H1 (cell line): ENCODE results near the gene SPSB2. TPM values are rescaled to one million over a fixed set of nuclear protein-coding genes. Genes with fewer than 3 reads are reported as not detected.
A peak's percentile ranks its signal among the peaks of the same experiment; 100 is the strongest.

Experiments
- CTCF ChIA-PET: fragments of 300-600 bp; sonication (Branson Sonifier 250); formaldehyde crosslinking; loops from one replicate; lab custom pipeline; 2021; ENCODE audit not compliant: partially characterized antibody; lab: Charles Lee
- POLR2A ChIA-PET: fragments of 300-600 bp; sonication (Branson Sonifier 250); formaldehyde crosslinking; loops from one replicate; lab custom pipeline; 2021; ENCODE audit warnings: inconsistent platforms; ENCODE audit not compliant: partially characterized antibody; lab: Charles Lee
- DNase-seq, 2 experiments: peaks; one replicate each; pipeline versions ENCODE4 v3.0.0 to v3.0.0-alpha.2; 2010 to 2022; ENCODE audit warnings: low spot score in 2 of 2, low read depth in 1 of 2, mixed read lengths in 1 of 2
- FAIRE-seq: peaks from 2 replicates; lab custom pipeline; 2011; peaks lifted over from hg19 to GRCh38; lab: Jason Lieb, UNC
- H2AFZ ChIP-seq: 2 replicates; pipeline ENCODE4 v1.8.1; 2012; ENCODE audit warnings: low read length, inconsistent platforms
- H2AK5ac ChIP-seq: 2 replicates; pipeline ENCODE4 v1.6.1; 2013; ENCODE audit warnings: low read depth, low read length
- H2BK120ac ChIP-seq: replicated peaks from 2 replicates; pipeline ENCODE3; 2013; ENCODE audit warnings: low read depth, low read length, inconsistent platforms
- H2BK12ac ChIP-seq: 2 replicates; pipeline ENCODE4 v1.6.1; 2013; ENCODE audit warnings: low read depth, low read length
- H2BK15ac ChIP-seq: 2 replicates; pipeline ENCODE4 v1.6.1; 2013; ENCODE audit warnings: low read length
- H2BK20ac ChIP-seq: 2 replicates; pipeline ENCODE4 v1.6.1; 2013; ENCODE audit warnings: low read length
- H2BK5ac ChIP-seq: 2 replicates; pipeline ENCODE4 v1.6.1; 2013; ENCODE audit warnings: low read depth, low read length
- H3K14ac ChIP-seq: 2 replicates; pipeline ENCODE4 v1.6.1; 2013; ENCODE audit warnings: inconsistent platforms; ENCODE audit not compliant: insufficient read length
- H3K18ac ChIP-seq: 2 replicates; pipeline ENCODE4 v1.6.1; 2013; ENCODE audit warnings: low read length; ENCODE audit errors: extremely low read depth
- H3K23ac ChIP-seq: 2 replicates; pipeline ENCODE4 v1.6.1; 2013; ENCODE audit warnings: inconsistent platforms; ENCODE audit not compliant: insufficient read length
- H3K23me2 ChIP-seq: 2 replicates; pipeline ENCODE4 v1.6.1; 2013; ENCODE audit warnings: low read depth, low read length
- H3K27ac ChIP-seq: 2 replicates; pipeline ENCODE4 v1.6.1; 2011; ENCODE audit warnings: low read depth, low read length, inconsistent platforms
- H3K27me3 ChIP-seq, 4 experiments: replicated peaks in 1 of 4; 1 replicate in 1 of 4; 2 replicates in 3 of 4; pipeline versions ENCODE4 v1.6.1 to v1.8.1; 2011 to 2013; ENCODE audit warnings: low read length in 3 of 4, mild to moderate bottlenecking in 3 of 4, inconsistent platforms in 2 of 4, mixed read lengths in 2 of 4, moderate library complexity in 1 of 4; ENCODE audit not compliant: control insufficient read depth in 3 of 4, insufficient read depth in 3 of 4; ENCODE audit errors: extremely low read depth in 1 of 4
- H3K36me3 ChIP-seq, 4 experiments: 2 replicates each; pipeline versions ENCODE4 v1.6.1 to v1.8.1; 2011 to 2013; ENCODE audit warnings: mild to moderate bottlenecking in 4 of 4, low read length in 3 of 4, moderate library complexity in 2 of 4, control low read depth in 1 of 4, inconsistent platforms in 1 of 4; ENCODE audit not compliant: insufficient read depth in 4 of 4, control insufficient read depth in 2 of 4
- H3K4ac ChIP-seq: replicated peaks from 2 replicates; pipeline ENCODE3; 2013; ENCODE audit warnings: low read length, low read depth, mixed read lengths, inconsistent platforms; ENCODE audit not compliant: insufficient read length
- H3K4me1 ChIP-seq, 4 experiments: replicated peaks in 1 of 4; 1 replicate in 1 of 4; 2 replicates in 3 of 4; pipeline versions ENCODE4 v1.6.1 to v1.8.1; 2011 to 2013; ENCODE audit warnings: low read length in 3 of 4, inconsistent platforms in 2 of 4, mixed read lengths in 1 of 4; ENCODE audit not compliant: insufficient read depth in 4 of 4, control insufficient read depth in 3 of 4
- H3K4me2 ChIP-seq, 2 experiments: 2 replicates each; pipeline versions ENCODE4 v1.6.1 to v1.8.1; 2011 to 2013; ENCODE audit warnings: low read depth in 2 of 2, low read length in 2 of 2, control low read depth in 1 of 2, inconsistent platforms in 1 of 2, mild to moderate bottlenecking in 1 of 2; ENCODE audit not compliant: insufficient read depth in 1 of 2
- H3K4me3 ChIP-seq, 4 experiments: fragments of 200-600, 300-600 bp in 1 of 4; sonication (generic), shearing (Covaris generic), sonication (Bioruptor Twin) in 1 of 4; 2 replicates each; pipeline versions ENCODE4 v1.5.1 to v1.8.1; 2011 to 2016; ENCODE audit warnings: low read length in 4 of 4, low read depth in 3 of 4, control low read depth in 2 of 4, inconsistent platforms in 2 of 4, mild to moderate bottlenecking in 2 of 4, mixed read lengths in 1 of 4, moderate library complexity in 1 of 4; ENCODE audit not compliant: insufficient read depth in 2 of 4; ENCODE audit errors: extremely low read depth in 1 of 4
- H3K56ac ChIP-seq: replicated peaks from 2 replicates; pipeline ENCODE3; 2013; ENCODE audit warnings: low read depth, mild to moderate bottlenecking, mixed read lengths, low read length, inconsistent platforms; ENCODE audit not compliant: insufficient read length
- H3K79me1 ChIP-seq: 2 replicates; pipeline ENCODE4 v1.6.1; 2013; ENCODE audit warnings: low read depth, low read length, control low read depth
- H3K79me2 ChIP-seq, 2 experiments: 2 replicates each; pipeline versions ENCODE4 v1.6.1 to v1.8.1; 2012 to 2013; ENCODE audit warnings: low read length in 2 of 2, mild to moderate bottlenecking in 2 of 2, inconsistent platforms in 1 of 2; ENCODE audit not compliant: insufficient read depth in 2 of 2, control insufficient read depth in 1 of 2
- H3K9ac ChIP-seq, 4 experiments: replicated peaks in 1 of 4; 1 replicate in 1 of 4; 2 replicates in 3 of 4; pipeline versions ENCODE4 v1.6.1 to v1.8.1; 2011 to 2013; ENCODE audit warnings: low read depth in 3 of 4, low read length in 3 of 4, control low read depth in 2 of 4, mild to moderate bottlenecking in 2 of 4, moderate library complexity in 2 of 4, inconsistent platforms in 1 of 4; ENCODE audit errors: extremely low read depth in 1 of 4
- H3K9me3 ChIP-seq, 2 experiments: 2 replicates each; pipeline versions ENCODE4 v1.6.1 to v1.8.1; 2012 to 2013; ENCODE audit warnings: mild to moderate bottlenecking in 2 of 2, moderate library complexity in 2 of 2, control low read depth in 1 of 2, inconsistent platforms in 1 of 2, low read depth in 1 of 2, low read length in 1 of 2, mixed read lengths in 1 of 2; ENCODE audit not compliant: insufficient read depth in 2 of 2
- H4K20me1 ChIP-seq, 2 experiments: replicated peaks in 1 of 2; 2 replicates each; pipeline versions ENCODE3 to v1.8.1; 2011 to 2013; ENCODE audit warnings: inconsistent platforms in 2 of 2, low read length in 2 of 2, mild to moderate bottlenecking in 1 of 2; ENCODE audit not compliant: insufficient read depth in 2 of 2, control insufficient read depth in 1 of 2
- H4K5ac ChIP-seq: 2 replicates; pipeline ENCODE4 v1.6.1; 2013; ENCODE audit warnings: low read length, low read depth, mixed read lengths, inconsistent platforms; ENCODE audit not compliant: insufficient read length
- H4K8ac ChIP-seq: 2 replicates; pipeline ENCODE4 v1.8.0; 2013; ENCODE audit warnings: mild to moderate bottlenecking, moderate library complexity, low read length, inconsistent platforms; ENCODE audit not compliant: insufficient read depth; ENCODE audit errors: extremely low read depth
- H4K91ac ChIP-seq: replicated peaks from 2 replicates; pipeline ENCODE3; 2013; ENCODE audit warnings: low read length, mixed read lengths, inconsistent platforms; ENCODE audit not compliant: insufficient read length
- BRCA1 ChIP-seq: IDR thresholded peaks from 2 replicates; pipeline ENCODE4 v1.6.1; 2012; ENCODE audit warnings: low read depth, low read length, improper control_type of control experiment
- CBX5 ChIP-seq: fragments of 300-800, 300-1000 bp; sonication (generic); IDR thresholded peaks from 2 replicates; pipeline ENCODE4 v1.7.1; 2016; ENCODE audit warnings: antibody characterized with exemption, low read length, low read depth
- CBX8 ChIP-seq: fragments of 300-800, 300-1000 bp; sonication (generic); IDR thresholded peaks from 2 replicates; pipeline ENCODE4 v1.7.1; 2016; ENCODE audit warnings: low read depth, low read length, borderline replicate concordance
- GABPA ChIP-seq: IDR thresholded peaks from 2 replicates; pipeline ENCODE4 v1.6.1; 2011; ENCODE audit warnings: mild to moderate bottlenecking, low read length, moderate library complexity, borderline replicate concordance; ENCODE audit not compliant: insufficient read depth
- RXRA ChIP-seq: IDR thresholded peaks from 2 replicates; pipeline ENCODE4 v1.6.1; 2011; ENCODE audit warnings: low read depth, mild to moderate bottlenecking, low read length, moderate library complexity; ENCODE audit not compliant: insufficient read depth
- SAP30 ChIP-seq: fragments of 300-600 bp; sonication (generic); IDR thresholded peaks from 2 replicates; pipeline ENCODE4 v1.7.1; 2012; ENCODE audit warnings: low read length, moderate library complexity, mild to moderate bottlenecking, inconsistent platforms; ENCODE audit not compliant: insufficient read depth, insufficient replicate concordance
- TBP ChIP-seq: IDR thresholded peaks from 2 replicates; pipeline ENCODE4 v1.6.1; 2011; ENCODE audit warnings: low read depth, low read length, improper control_type of control experiment
- WGBS, 2 experiments: shearing (Covaris generic) in 1 of 2; methylation state at CpG; one replicate each; pipeline versions ENCODE4 v1.1.6 to v1.1.7; 2013 to 2015; ENCODE audit warnings: low lambda C conversion rate in 2 of 2, mixed read lengths in 2 of 2, inconsistent platforms in 1 of 2, low coverage in 1 of 2, missing lambda C conversion rate in 1 of 2; ENCODE audit not compliant: insufficient replicate concordance in 2 of 2, insufficient coverage in 1 of 2, insufficient read length in 1 of 2; ENCODE audit errors: extremely low coverage in 1 of 2, missing lambda C conversion rate in 1 of 2; 5-methylcytosine and 5-hydroxymethylcytosine counted together
- polyA plus RNA-seq, 7 experiments: library from polyadenylated mRNA; depleted of rRNA in 3 of 7; stranded (reverse) in 5 of 7; unstranded in 2 of 7; fragments of >200 nt in 5 of 7; fragments of 200-250 nt in 2 of 7; gene quantifications; 1 replicate in 5 of 7; 2 replicates in 1 of 7; 4 replicates in 1 of 7; pipeline versions ENCODE4 v1.2.1 to v1.2.3, GENCODE V29; 2011 to 2013; ENCODE audit warnings: missing spikeins in 2 of 7, mixed read lengths in 2 of 7
- total RNA-seq: library from RNA; stranded (reverse); fragmentation: NEBNext Ultra II Directional; extraction: Animal tissue kit (Norgen Biotek cat#: 25700); gene quantifications from 2 replicates; pipeline ENCODE4 v1.2.1, GENCODE V29; 2021

SPSB2 gene
- total and polyA plus RNA-seq, 2 of the 8 experiments (the other 6 are each of a cell fraction or from before 2014, with no cell fraction given) = 13.0 to 23.2 TPM

- H3K23ac ChIP-seq = no peak overlapping the region
- 0 out of 7 replicates have a peak overlapping the region, but pooled peaks of 1 of the 4 experiments have one; percentile 61 for H3K9ac ChIP-seq
- H3K56ac ChIP-seq = no peak overlapping the region
- no peak overlapping the region for H2AK5ac ChIP-seq
- no peak overlapping the region for H2BK12ac ChIP-seq
- WGBS, 2 experiments = 100% methylated on average over 1 of the region's 1 CpG; no CpG with 5 or more reads in 1 of the 2 experiments
- no peak overlapping the region for H4K91ac ChIP-seq
- peaks cover 0 to 14% (median 3%) of the 10 kb centered on the region in 4 experiments; a peak in 5 of 7 replicates for H3K4me1 ChIP-seq
- no peak overlapping the region for H3K18ac ChIP-seq
- H3K23me2 ChIP-seq = peaks cover 11% of the 10 kb centered on the region
- H2BK15ac ChIP-seq = no peak overlapping the region
- POLR2A ChIA-PET = interaction anchor here (1.1 to 25.7 kb wide), 7 partner anchors 14 to 130 kb away, joined by 4 to 588 read pairs (median 22); partner anchors contain the start of genes C12orf57, COPS7A, GNB3 and GPR162
- no peak overlapping the region for H3K27ac ChIP-seq
- no peak overlapping the region for H3K14ac ChIP-seq
- no peaks in the 10 kb centered on the region for H3K27me3 ChIP-seq
- no peak for TF ChIP-seq TBP
- no peak for TF ChIP-seq RXRA
- TF ChIP-seq SAP30 = no peak
- no peak for TF ChIP-seq GABPA
- no peak for TF ChIP-seq CBX8
- no peak for TF ChIP-seq BRCA1
- TF ChIP-seq CBX5 = no peak
- no peaks in the 10 kb centered on the region for H3K9me3 ChIP-seq
- H3K79me2 ChIP-seq = peaks cover 0 to 29% of the 10 kb centered on the region in 2 experiments; a peak in 2 of 4 replicates
- no peak overlapping the region for H4K8ac ChIP-seq
- CTCF ChIA-PET = interaction anchor here (0.6 to 19.8 kb wide), 10 partner anchors 9 to 273 kb away, joined by 3 to 292 read pairs (median 5); partner anchors contain the start of genes COPS7A, GNB3, MLF2 and P3H3
- H2BK5ac ChIP-seq = no peak overlapping the region
- peak overlapping the region in 1 of 4 experiments; percentile 79; a peak in 2 of 8 replicates for H3K4me3 ChIP-seq
- H4K20me1 ChIP-seq = peaks cover 0 to 5% of the 10 kb centered on the region in 2 experiments
- DNase-seq = no peak
- H3K79me1 ChIP-seq = no peaks in the 10 kb centered on the region; the same call in 1 of the 2 replicates
- peak overlapping the region; percentile 90 to 96; a peak in 1 of 4 replicates for H3K4me2 ChIP-seq
- H2BK120ac ChIP-seq = no peak overlapping the region
- H2BK20ac ChIP-seq = no peak overlapping the region
- no peak overlapping the region for H4K5ac ChIP-seq
- no peak for FAIRE-seq
- H2AFZ ChIP-seq = no peak overlapping the region
- H3K36me3 ChIP-seq = peaks cover 12 to 37% (median 35%) of the 10 kb centered on the region in 4 experiments; a peak in 7 of 8 replicates
- no peak overlapping the region for H3K4ac ChIP-seq
These were observed 19.5 kb downstream of the SPSB2 start for GRCh38 chr12:6853626-6854025.
